Stimulated activated CD4-positive, alpha-beta T cell treated with anti-CD3 and anti-CD28 coated beads, Interleukin-15, amount 100 ng/mL, for 48 hours (primary cell): Measurements from ENCODE around the gene MEF2B.
A peak's percentile ranks its signal among the peaks of the same experiment; 100 is the strongest.
"Not testable (repeated sequence)": the region's sequence is repeated elsewhere in the genome, so short reads cannot be mapped to it uniquely, and the experiment has no call there.

Experiments
- DNase-seq, 2 donors: peaks; one replicate each; pipeline ENCODE4 v3.0.0-alpha.2; 2020; ENCODE audit warnings: low read depth in 2 of 2

The MEF2B gene

GRCh38 chr19:19192910-19193423, 22.9 kb upstream of the MEF2B start:
- no peak for DNase-seq

GRCh38 chr19:19192078-19192882, 22.2 kb upstream of the MEF2B start, which contains the start of the genes BORCS8 and RFXANK:
BORCS8 (minus strand) TSS chr19:19192152; CDS start chr19:19192117, 35 bp downstream.
RFXANK (plus strand) TSS chr19:19192258; CDS start chr19:19193947, 1,689 bp downstream.
- DNase-seq = peak; percentile 98 to 99

GRCh38 chr19:19191768-19192077, 21.7 kb upstream of the MEF2B start:
- DNase-seq = no peak

GRCh38 chr19:19186742-19187141, 16.7 kb upstream of the MEF2B start:
- no peak for DNase-seq

GRCh38 chr19:19185853-19186740, 16.0 kb upstream of the MEF2B start:
- DNase-seq = peak; percentile 27 to 62

GRCh38 chr19:19181488-19181998, 11.5 kb upstream of the MEF2B start:
- DNase-seq = no peak

GRCh38 chr19:19179548-19180441, 9.7 kb upstream of the MEF2B start:
- DNase-seq = no peak

GRCh38 chr19:19176950-19177349, 6.9 kb upstream of the MEF2B start:
- no peak for DNase-seq

GRCh38 chr19:19173243-19173642, 3.2 kb upstream of the MEF2B start:
- not testable (repeated sequence) for DNase-seq

- DNase-seq = no peak
Observed at GRCh38 chr19:19171821-19172532, 1.9 kb upstream of the MEF2B start.

GRCh38 chr19:19170873-19171672, 1.0 kb upstream of the MEF2B start:
- DNase-seq = no peak

- DNase-seq = no peak
Observed at GRCh38 chr19:19169236-19170052, 619 bp downstream of the MEF2B start.

GRCh38 chr19:19167612-19168011, 2.5 kb downstream of the MEF2B start:
- no peak for DNase-seq

- DNase-seq = no peak
Observed at GRCh38 chr19:19165396-19165795, 4.7 kb downstream of the MEF2B start.

GRCh38 chr19:19162495-19162894, 7.6 kb downstream of the MEF2B start:
- DNase-seq = no peak

- DNase-seq = no peak
Observed at GRCh38 chr19:19160461-19161035, 9.5 kb downstream of the MEF2B start.

GRCh38 chr19:19159534-19159933, 10.5 kb downstream of the MEF2B start:
- DNase-seq = no peak

GRCh38 chr19:19157808-19158207, 12.3 kb downstream of the MEF2B start:
- no peak for DNase-seq
